Measurements from ENCODE around the gene NCKAP5.

- TF ChIP-seq CTCF (conservative IDR thresholded peaks at IDR 0.05): no peak
- no peak for TF ChIP-seq EZH2 (IDR thresholded peaks at IDR 0.05; ENCODE audit: low read depth)
These were observed 374.5 kb downstream of the NCKAP5 start for GRCh38 chr2:133193544-133194361.
